OCI-M2 (cell line): ENCODE measurements around the gene SH3BP5.

Experiments used
- DNase-seq: peaks from one replicate; lab custom pipeline; 2025; ENCODE audit not compliant: unreplicated experiment; lab: John Stamatoyannopoulos, UW

Gene SH3BP5

DNA sequence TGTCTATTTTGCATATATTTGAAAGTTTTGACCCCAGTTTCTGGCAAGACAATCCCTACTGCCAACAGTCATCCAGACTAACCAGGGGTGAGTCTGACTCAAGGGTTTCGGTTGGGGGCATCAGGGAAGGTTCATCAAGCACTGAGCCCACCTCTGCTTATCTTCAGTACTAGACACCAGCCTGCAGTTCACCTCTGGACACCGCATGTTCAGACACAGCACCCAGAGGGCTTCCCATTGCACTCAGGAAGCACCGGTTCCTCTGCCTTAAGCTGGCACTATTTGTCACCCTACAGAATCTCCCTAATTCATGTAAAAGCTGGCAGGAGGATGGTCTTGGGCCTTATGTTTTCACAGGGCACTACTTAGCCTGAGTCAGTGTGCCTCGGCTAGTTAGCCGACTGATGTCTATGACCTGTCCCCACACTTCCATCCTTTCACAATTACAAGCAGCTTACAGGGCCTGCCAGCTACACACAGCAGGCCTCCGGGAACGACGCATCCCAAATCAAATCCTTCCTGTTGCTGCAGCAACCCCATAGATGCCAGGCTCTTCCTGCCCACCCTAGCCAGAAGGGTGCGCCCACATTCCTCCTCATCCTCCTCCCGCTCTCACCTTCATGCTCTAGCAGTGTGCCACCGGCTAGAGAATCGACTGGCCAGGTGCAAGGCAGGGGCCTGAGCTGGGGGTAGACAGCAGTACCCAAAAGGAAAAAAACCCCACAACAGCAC, 52.5 kb downstream of the SH3BP5 start:
- no peak for DNase-seq

- no peak for DNase-seq
Measured at GRCh38 chr3:15279205-15279604, 53.2 kb downstream of the SH3BP5 start.

GRCh38 chr3:15277861-15278500, 54.4 kb downstream of the SH3BP5 start:
- DNase-seq = no peak

DNA sequence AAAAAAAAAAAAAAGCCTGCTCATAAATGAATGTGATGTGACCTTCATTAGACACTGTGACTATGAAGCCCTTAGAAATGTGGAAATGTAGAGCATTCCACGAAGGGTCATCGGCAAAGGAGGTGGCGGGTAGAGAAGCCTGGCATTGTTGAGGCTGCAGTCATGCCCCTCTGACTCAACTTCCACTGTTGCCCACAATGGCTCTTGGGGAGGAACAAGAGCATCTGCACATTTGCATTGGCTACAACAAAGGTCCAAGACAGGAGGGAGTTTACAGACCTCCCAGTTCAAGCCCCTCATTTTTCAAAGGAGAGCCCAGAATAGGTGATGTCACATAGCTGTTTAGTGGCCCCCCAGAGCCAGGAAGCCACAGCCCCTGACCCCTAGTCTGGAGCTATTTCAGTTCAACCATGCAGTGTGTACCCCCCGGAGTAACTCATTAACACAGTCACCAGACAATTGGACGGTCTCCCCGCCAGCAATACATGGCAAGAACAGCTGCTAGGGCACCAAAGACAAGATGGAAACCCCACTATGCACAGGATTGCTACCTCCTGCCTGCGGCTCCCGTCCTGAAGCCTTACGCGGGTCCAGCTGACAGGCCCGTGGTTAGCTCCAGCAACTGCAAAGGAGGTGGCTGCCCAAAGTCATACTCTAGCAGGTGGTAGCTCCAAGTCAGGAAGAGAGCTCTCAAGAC, 56.2 kb downstream of the SH3BP5 start:
- no peak for DNase-seq

DNA sequence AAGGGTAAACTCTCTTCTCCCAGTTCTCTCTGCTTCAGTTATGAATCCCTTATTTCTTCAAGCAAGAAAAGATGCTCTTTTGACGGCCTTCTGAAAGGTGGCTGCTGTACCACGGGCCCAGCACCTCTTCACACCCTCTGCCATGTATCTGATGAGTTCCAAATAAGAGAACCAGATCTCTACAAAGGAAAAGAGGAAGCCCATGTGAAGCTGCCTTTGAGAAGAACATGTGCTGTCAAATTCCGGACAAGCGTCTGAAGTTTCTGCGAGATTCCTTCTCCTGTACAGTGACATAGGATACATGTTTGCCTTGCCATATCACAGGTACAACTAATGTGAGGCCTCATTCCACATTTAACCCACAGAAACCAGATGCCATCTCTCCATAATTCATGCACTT, 59.2 kb downstream of the SH3BP5 start:
- DNase-seq = no peak

DNA sequence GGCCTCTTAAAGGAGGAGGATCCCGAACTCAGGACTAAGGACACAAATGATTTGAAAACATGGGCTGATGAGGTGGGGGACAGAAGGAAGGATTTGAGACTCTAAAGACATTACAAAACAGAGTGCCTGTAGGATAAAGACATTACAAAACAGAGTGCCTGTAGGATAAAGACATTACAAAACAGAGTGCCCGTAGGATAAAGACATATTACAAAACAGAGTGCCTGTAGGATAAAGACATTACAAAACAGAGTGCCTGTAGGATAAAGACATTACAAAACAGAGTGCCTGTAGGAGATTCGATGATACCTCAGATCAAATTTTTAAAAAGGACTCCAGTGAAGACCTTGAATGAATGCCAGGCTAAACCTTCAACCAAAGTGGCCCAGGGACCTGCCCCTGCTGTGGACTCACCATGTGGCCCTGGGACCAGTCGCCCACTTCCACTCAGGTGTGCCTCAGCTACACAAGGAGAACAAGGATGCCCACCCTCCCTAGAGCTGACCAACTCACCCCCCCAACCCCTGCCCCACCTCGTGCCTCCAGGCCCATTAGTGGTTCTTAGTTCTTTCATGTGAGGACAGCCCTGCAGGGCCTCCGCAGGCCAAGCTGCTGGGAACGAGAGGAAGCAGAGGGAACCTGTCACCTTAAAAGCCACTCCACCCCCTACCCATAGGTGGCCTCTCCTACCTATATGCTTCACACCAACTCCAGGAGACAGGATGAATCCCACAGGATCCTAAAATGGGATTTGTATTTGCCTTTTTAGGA, 59.8 kb downstream of the SH3BP5 start:
- DNase-seq = no peak

DNA sequence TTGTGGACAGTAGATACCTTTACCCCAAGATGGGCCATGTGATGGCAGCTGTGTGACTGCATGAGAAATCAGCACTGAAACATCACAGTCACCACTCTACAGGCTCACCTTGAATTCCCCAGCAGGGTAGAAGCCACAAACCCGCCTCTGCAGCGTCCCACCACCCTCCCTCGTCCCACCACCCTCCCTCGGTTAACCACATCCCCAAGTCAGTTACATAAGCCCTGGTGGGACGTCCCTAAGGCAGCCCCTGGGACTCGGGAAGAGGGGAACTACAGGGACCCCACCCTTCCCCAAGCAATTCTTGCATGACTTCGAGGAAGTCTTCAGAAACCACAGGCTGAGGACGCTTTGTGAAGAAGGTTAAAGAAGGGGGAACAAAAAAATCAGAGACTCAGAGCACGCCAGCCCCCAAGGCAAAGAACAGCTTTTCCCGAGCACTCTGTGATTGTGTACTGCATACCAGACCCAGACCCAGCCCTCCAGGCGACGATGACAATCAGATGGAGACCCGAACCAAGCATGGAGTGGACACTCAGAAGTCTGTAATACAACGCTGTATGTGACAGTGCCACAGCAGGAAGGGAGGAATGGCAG, 60.5 kb downstream of the SH3BP5 start:
- no peak for DNase-seq

DNA sequence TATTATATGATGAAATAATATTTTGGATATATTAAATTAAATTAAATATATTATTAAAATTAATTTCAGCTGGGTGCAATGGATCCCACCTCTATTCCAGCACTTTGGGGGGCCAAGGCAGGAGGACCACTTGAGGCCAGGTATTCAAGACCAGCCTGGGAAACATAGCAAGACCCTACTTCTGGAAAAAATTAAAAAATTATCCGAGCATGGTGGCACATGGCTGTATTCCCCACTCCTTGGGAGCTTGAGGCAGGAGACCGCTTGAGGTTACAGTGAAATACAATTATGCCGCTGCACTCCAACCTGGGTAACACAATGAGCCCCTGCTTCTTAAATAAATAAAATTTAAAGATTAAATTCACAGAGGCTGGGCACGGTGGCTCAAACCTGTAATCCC, 61.4 kb downstream of the SH3BP5 start:
- DNase-seq = no peak

DNA sequence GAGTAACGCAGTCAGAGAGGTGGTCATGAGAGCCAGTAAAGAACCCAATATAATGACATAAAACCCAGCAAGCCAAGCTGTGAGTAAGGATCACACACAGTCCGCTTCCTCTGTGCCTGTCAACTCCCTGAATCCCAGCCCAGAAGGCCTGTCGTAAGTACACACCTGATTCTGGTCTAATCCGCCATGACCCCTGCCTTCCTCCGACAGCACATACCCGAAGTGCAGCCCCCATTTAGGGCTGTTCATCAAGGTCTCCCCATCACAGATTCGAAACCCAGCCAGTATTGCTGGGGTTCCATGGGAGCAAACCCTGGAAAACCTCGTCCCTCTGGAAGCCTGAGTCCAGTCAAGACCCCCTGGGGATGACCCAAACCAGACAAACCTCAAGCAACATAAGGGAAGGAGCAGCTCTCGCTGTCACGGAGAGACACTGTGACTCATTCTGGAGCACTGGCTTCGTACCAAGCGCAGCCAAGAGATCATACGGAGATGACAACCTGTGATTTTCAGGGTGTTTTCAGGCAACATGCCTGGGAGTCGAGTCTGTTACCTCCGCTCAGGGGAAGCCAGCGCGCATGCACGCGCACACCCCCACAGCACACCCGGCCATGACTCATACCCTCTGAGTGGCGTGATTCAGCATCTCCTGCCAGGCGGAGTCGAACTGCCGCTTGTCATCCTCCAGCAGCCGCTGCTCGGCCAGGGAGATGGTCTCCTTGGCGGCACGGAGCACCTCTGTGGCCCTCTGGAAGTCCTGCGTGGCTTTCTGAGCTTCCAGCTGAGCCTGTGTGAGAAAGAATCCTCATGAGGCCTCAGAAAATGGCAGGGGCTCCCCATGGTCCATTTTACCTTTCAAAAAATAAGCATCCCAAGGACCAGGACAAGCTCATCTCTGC, 63.0 kb downstream of the SH3BP5 start:
- DNase-seq = no peak

DNA sequence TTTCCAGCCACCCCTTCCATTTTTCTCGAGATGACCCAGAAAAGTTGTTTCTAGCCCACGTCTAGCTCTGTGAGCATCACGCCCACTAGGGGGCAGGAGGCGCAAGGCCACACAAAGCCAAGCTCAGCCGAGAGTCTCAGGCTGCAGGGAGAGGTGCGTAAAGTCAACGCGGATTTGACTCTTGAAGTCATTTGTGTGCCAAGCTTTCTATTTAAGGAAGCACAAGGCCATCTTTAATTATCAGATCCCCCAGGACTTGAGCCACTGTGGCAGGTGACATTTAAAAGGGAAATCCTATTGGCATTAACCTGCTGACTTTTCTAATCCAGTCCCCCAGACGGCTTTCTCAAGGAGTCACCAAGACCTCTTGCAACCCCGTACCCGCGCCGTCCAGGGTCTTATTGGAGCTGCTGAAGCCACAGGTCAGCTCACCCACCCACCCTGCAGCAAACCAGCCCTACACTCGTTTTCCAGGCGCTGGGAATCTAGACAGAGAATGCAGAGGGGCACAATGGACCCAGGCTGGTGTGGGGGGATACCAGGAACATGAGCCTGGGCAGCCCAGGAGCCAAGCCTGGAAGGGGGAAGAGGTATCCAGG, 64.3 kb downstream of the SH3BP5 start:
- no peak for DNase-seq

- DNase-seq = no peak
Measured at GRCh38 chr3:15267502-15267901, 64.9 kb downstream of the SH3BP5 start.

DNA sequence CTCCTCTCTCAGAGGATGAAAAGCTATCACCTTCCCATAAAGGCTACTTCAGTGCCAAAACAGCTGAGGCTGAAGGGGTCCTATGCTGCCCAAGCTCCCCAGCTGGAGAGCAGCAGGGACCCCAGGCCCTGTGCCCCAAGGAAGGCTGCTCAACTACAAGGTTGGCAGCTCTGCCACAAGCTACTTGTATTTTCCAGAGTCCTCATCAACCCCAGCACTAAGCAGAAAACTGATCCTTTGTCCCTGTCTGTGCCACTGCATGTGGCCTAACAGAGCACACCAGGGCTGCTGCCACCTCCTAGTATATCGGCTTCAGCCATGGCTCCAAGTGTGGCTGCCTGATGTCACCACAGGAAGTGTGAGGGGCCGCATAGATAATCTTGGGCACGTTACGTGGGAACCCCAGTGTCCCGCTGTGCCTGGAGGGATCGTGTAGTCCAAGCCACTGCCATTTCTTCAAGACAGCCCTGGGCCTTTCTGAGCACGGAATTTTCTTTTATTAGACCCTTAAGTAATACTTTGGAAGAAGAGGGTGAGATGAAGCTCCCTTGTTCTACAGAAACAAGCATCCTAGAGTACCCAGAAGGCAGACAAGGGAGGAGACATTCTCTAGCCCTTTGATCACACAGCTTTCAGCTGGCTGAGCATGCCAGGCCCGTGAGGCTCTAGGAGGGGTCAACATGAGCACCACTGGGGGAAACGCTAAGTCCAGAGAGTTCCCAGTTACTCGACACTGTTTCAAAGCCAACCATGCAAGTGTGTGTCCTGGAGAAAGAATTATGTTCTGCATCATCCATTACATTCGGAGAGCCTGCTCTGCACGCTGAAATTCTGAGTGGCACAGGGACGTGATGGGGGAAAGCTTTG, 65.6 kb downstream of the SH3BP5 start:
- DNase-seq = no peak

GRCh38 chr3:15265655-15266509, 66.5 kb downstream of the SH3BP5 start:
- DNase-seq = no peak

- DNase-seq = no peak
Measured at GRCh38 chr3:15264486-15264885, 67.9 kb downstream of the SH3BP5 start.

GRCh38 chr3:15263926-15264325, 68.5 kb downstream of the SH3BP5 start:
- no peak for DNase-seq

DNA sequence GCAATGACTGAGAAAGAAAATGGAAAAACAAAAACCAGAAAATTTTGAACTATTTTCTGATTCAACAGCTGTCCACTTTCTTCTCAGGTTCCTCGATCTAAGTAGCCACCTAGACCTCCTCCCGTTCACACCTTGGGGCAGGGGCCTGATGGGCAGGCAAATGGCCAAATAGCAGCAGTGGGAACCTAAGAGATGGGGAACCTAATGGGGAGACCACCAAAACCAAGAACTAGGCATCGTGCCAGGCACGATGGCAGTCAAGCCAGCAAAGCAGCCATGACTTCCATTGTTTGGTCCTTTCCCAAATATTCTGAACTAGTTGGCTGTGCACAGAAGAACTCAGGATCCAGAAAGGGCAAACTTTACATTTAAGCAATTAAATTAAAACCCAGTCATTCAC, 69.3 kb downstream of the SH3BP5 start:
- no peak for DNase-seq

GRCh38 chr3:15262021-15262420, 70.4 kb downstream of the SH3BP5 start:
- DNase-seq = no peak

- no peak for DNase-seq
Measured at GRCh38 chr3:15261274-15261673, 71.1 kb downstream of the SH3BP5 start.
